Activated CD8-positive, alpha-beta T cell treated with anti-CD3 and anti-CD28 coated beads, Interleukin-2, amount 10 ng/mL, durations not matched to agents 7 days and 5 days (primary cell): ENCODE results near the gene SERPINA4. TPM values are rescaled to one million over a fixed set of nuclear protein-coding genes. Genes with fewer than 3 reads are reported as not detected.

Source experiments
- ATAC-seq: fragments of 150-1000 bp; cut with Tn5 transposase; one replicate; pipeline ENCODE4 v1.10.0; 2021; ENCODE audit warnings: moderate library complexity
- CTCF ChIA-PET: fragments of 350-600 bp; sonication (Branson Sonifier 250); formaldehyde crosslinking; loops from one replicate; lab custom pipeline; 2021; ENCODE audit warnings: antibody characterized with exemption; lab: Charles Lee
- POLR2A ChIA-PET: fragments of 350-600 bp; sonication (Branson Sonifier 250); formaldehyde crosslinking; loops from one replicate; lab custom pipeline; 2021; ENCODE audit warnings: antibody characterized with exemption; lab: Charles Lee
- DNase-seq: peaks from one replicate; pipeline ENCODE4 v3.0.0-alpha.2; 2020
- H3K27ac Mint-ChIP-seq: one replicate; pipeline ENCODE4 v1.8.0; 2021; ENCODE audit warnings: mild to moderate bottlenecking, mixed read lengths
- H3K27me3 Mint-ChIP-seq: one replicate; pipeline ENCODE4 v1.8.0; 2021; ENCODE audit warnings: low read depth, mixed read lengths
- H3K36me3 Mint-ChIP-seq: one replicate; pipeline ENCODE4 v1.8.0; 2021; ENCODE audit warnings: low read depth, mixed read lengths
- H3K4me1 Mint-ChIP-seq: one replicate; pipeline ENCODE4 v1.8.0; 2021; ENCODE audit warnings: low read depth, mixed read lengths
- H3K4me3 Mint-ChIP-seq: one replicate; pipeline ENCODE4 v1.8.0; 2021; ENCODE audit warnings: mild to moderate bottlenecking, mixed read lengths
- H3K9me3 Mint-ChIP-seq: one replicate; pipeline ENCODE4 v1.8.0; 2022; ENCODE audit warnings: mixed read lengths; ENCODE audit not compliant: insufficient read depth
- total RNA-seq, 2 experiments: library from RNA; stranded (reverse); gene quantifications; one replicate each; pipeline ENCODE4 v1.2.3, GENCODE V29; 2021

Gene SERPINA4
- total RNA-seq, result not detected

- H3K4me1 Mint-ChIP-seq, result no peaks in the 10 kb centered on the region
- H3K4me3 Mint-ChIP-seq, result no peak within 1 kb of the TSS
- H3K36me3 Mint-ChIP-seq, result no peaks in the 10 kb centered on the region
- ChIA-PET POLR2A (no interaction called here), CTCF (no interaction called here)
- DNase-seq (no peak), ATAC-seq (no peak)
- no peaks in the 10 kb centered on the region for H3K9me3 Mint-ChIP-seq
- H3K27me3 Mint-ChIP-seq, result no peaks in the 10 kb centered on the region
- H3K27ac Mint-ChIP-seq, result no peak within 1 kb of the TSS
Measured at GRCh38 chr14:94560751-94561655, at the start of gene SERPINA4. SERPINA4 (plus strand) TSS chr14:94561442; CDS start chr14:94563483, 2,041 bp downstream.

GRCh38 chr14:94514351-94514750, 46.9 kb upstream of the SERPINA4 start:
- POLR2A ChIA-PET, result no interaction called here

GRCh38 chr14:94515426-94515825, 45.8 kb upstream of the SERPINA4 start:
- H3K4me3 Mint-ChIP-seq, result no peak overlapping the region
- H3K27ac Mint-ChIP-seq, result no peak overlapping the region
- DNase-seq, result no peak
- CTCF ChIA-PET, result no interaction called here
- POLR2A ChIA-PET, result no interaction called here
- no peaks in the 10 kb centered on the region for H3K9me3 Mint-ChIP-seq
- no peaks in the 10 kb centered on the region for H3K36me3 Mint-ChIP-seq
- ATAC-seq, result no peak
- H3K4me1 Mint-ChIP-seq, result no peaks in the 10 kb centered on the region
- peaks cover 2% of the 10 kb centered on the region for H3K27me3 Mint-ChIP-seq

More at GRCh38 chr14:94514351-94514750, 46.9 kb upstream of the SERPINA4 start:
- DNase-seq, result no peak
- peaks cover 2% of the 10 kb centered on the region for H3K27me3 Mint-ChIP-seq
- H3K27ac Mint-ChIP-seq, result no peak overlapping the region
- no peaks in the 10 kb centered on the region for H3K36me3 Mint-ChIP-seq
- no peaks in the 10 kb centered on the region for H3K9me3 Mint-ChIP-seq
- no peaks in the 10 kb centered on the region for H3K4me1 Mint-ChIP-seq
- no peak overlapping the region for H3K4me3 Mint-ChIP-seq
- no peak for ATAC-seq
- CTCF ChIA-PET, result no interaction called here

- DNase-seq, result no peak
- no peak for ATAC-seq
- H3K36me3 Mint-ChIP-seq, result no peaks in the 10 kb centered on the region
- no peaks in the 10 kb centered on the region for H3K27me3 Mint-ChIP-seq
- CTCF ChIA-PET, result no interaction called here
- H3K4me1 Mint-ChIP-seq, result no peaks in the 10 kb centered on the region
- H3K9me3 Mint-ChIP-seq, result no peaks in the 10 kb centered on the region
- no peak overlapping the region for H3K27ac Mint-ChIP-seq
- H3K4me3 Mint-ChIP-seq, result no peak overlapping the region
- POLR2A ChIA-PET, result no interaction called here
Measured at GRCh38 chr14:94515856-94516255, 45.4 kb upstream of the SERPINA4 start.

- Mint-ChIP-seq H3K4me1 (no peaks in the 10 kb centered on the region), H3K27ac (no peak overlapping the region), H3K27me3 (no peaks in the 10 kb centered on the region), H3K36me3 (no peaks in the 10 kb centered on the region), H3K9me3 (no peaks in the 10 kb centered on the region), H3K4me3 (no peak overlapping the region)
- ChIA-PET POLR2A (no interaction called here), CTCF (interaction anchor here (1.2 kb wide), 1 partner anchor 31 kb away, joined by 3 read pairs; no protein-coding TSS in a partner anchor)
- ATAC-seq (no peak), DNase-seq (no peak)
Measured at GRCh38 chr14:94517248-94517640, 44.0 kb upstream of the SERPINA4 start.

- ATAC-seq (no peak), DNase-seq (no peak)
- H3K27ac Mint-ChIP-seq, result no peak overlapping the region
- no peaks in the 10 kb centered on the region for H3K27me3 Mint-ChIP-seq
- H3K4me1 Mint-ChIP-seq, result no peaks in the 10 kb centered on the region
- ChIA-PET POLR2A (no interaction called here), CTCF (interaction anchor here (1.2 kb wide), 1 partner anchor 32 kb away, joined by 3 read pairs; no protein-coding TSS in a partner anchor)
- H3K36me3 Mint-ChIP-seq, result no peaks in the 10 kb centered on the region
- no peaks in the 10 kb centered on the region for H3K9me3 Mint-ChIP-seq
- no peak overlapping the region for H3K4me3 Mint-ChIP-seq
Measured at GRCh38 chr14:94517641-94518257, 43.5 kb upstream of the SERPINA4 start.

- Mint-ChIP-seq H3K4me1 (no peaks in the 10 kb centered on the region), H3K27ac (no peak overlapping the region), H3K4me3 (no peak overlapping the region), H3K36me3 (no peaks in the 10 kb centered on the region), H3K27me3 (no peaks in the 10 kb centered on the region), H3K9me3 (no peaks in the 10 kb centered on the region)
- CTCF ChIA-PET, result no interaction called here
- DNase-seq (no peak), ATAC-seq (no peak)
- POLR2A ChIA-PET, result no interaction called here
Measured at GRCh38 chr14:94521375-94522114, 39.7 kb upstream of the SERPINA4 start.

- ATAC-seq, result no peak
- no peaks in the 10 kb centered on the region for H3K9me3 Mint-ChIP-seq
- peaks cover 6% of the 10 kb centered on the region for H3K27me3 Mint-ChIP-seq
- H3K27ac Mint-ChIP-seq, result no peak overlapping the region
- no peak for DNase-seq
- H3K36me3 Mint-ChIP-seq, result no peaks in the 10 kb centered on the region
- CTCF ChIA-PET, result no interaction called here
- H3K4me1 Mint-ChIP-seq, result no peaks in the 10 kb centered on the region
- POLR2A ChIA-PET, result no interaction called here
- no peak overlapping the region for H3K4me3 Mint-ChIP-seq
Measured at GRCh38 chr14:94522115-94522724, 39.0 kb upstream of the SERPINA4 start.

GRCh38 chr14:94523265-94523664, 38.0 kb upstream of the SERPINA4 start:
- Mint-ChIP-seq H3K36me3 (no peaks in the 10 kb centered on the region), H3K27ac (no peak overlapping the region), H3K9me3 (no peaks in the 10 kb centered on the region), H3K4me3 (no peak overlapping the region), H3K4me1 (no peaks in the 10 kb centered on the region), H3K27me3 (peaks cover 6% of the 10 kb centered on the region)
- DNase-seq (no peak), ATAC-seq (no peak)
- POLR2A ChIA-PET, result no interaction called here
- CTCF ChIA-PET, result no interaction called here

GRCh38 chr14:94524093-94524492, 37.1 kb upstream of the SERPINA4 start:
- ATAC-seq (no peak), DNase-seq (no peak)
- no peaks in the 10 kb centered on the region for H3K4me1 Mint-ChIP-seq
- no peak overlapping the region for H3K4me3 Mint-ChIP-seq
- H3K27me3 Mint-ChIP-seq, result peaks cover 6% of the 10 kb centered on the region
- CTCF ChIA-PET, result no interaction called here
- H3K27ac Mint-ChIP-seq, result no peak overlapping the region
- no peaks in the 10 kb centered on the region for H3K36me3 Mint-ChIP-seq
- POLR2A ChIA-PET, result no interaction called here
- no peaks in the 10 kb centered on the region for H3K9me3 Mint-ChIP-seq

- ChIA-PET POLR2A (no interaction called here), CTCF (no interaction called here)
- DNase-seq (no peak), ATAC-seq (no peak)
- Mint-ChIP-seq H3K36me3 (no peaks in the 10 kb centered on the region), H3K4me1 (no peaks in the 10 kb centered on the region), H3K9me3 (no peaks in the 10 kb centered on the region), H3K4me3 (no peak overlapping the region), H3K27me3 (peaks cover 11% of the 10 kb centered on the region), H3K27ac (no peak overlapping the region)
Measured at GRCh38 chr14:94531187-94531586, 30.1 kb upstream of the SERPINA4 start.
